Measurements from ENCODE around the gene MAP3K2. TPM values are rescaled to one million over a fixed set of nuclear protein-coding genes. Genes with fewer than 3 reads are reported as not detected.

Gene MAP3K2
- total and polyA plus RNA-seq, 2 of the 4 experiments (the other 2 are of a cell fraction), result 6.2 to 30.8 TPM

- H3K4ac ChIP-seq (ENCODE audit: low read depth, low read length), result no peak overlapping the region
- no peak overlapping the region for H2BK15ac ChIP-seq (ENCODE audit: low read depth, low read length)
- BruUV-seq (replicated peaks), result no TSS peak
- H4K91ac ChIP-seq (ENCODE audit: insufficient read depth, low read depth, low read length), result no peak overlapping the region
- ChIA-PET CTCF (no interaction called here), POLR2A (ENCODE audit: unreplicated experiment) (no interaction called here)
- ATAC-seq (ENCODE audit: low read depth), result no peak
- TF ChIP-seq FOS (IDR thresholded peaks at IDR 0.05; ENCODE audit: low read depth, low read length) (no peak), CEBPB (IDR thresholded peaks at IDR 0.05; ENCODE audit: low read depth, low read length) (peak; percentile 83)
- no peak overlapping the region for H3K18ac ChIP-seq (ENCODE audit: low read depth, low read length)
- dilution Hi-C loops (cut with HindIII; ENCODE audit: low sequenced_read_pairs, unreplicated experiment) (no loop called here), intact Hi-C loops (cut with micrococcal nuclease) (no loop called here), in situ Hi-C loops (cut with MboI; ENCODE audit: low sequenced_read_pairs) (no loop called here)
- no peak overlapping the region for H2BK5ac ChIP-seq (ENCODE audit: low read depth, low read length, poor library complexity, severe bottlenecking)
- no peak overlapping the region for H2BK120ac ChIP-seq (ENCODE audit: low read depth, low read length)
- no peak overlapping the region for H3K14ac ChIP-seq (replicated peaks; ENCODE audit: low read depth, low read length)
- no peak overlapping the region for H2AK5ac ChIP-seq (ENCODE audit: low read depth, low read length)
- H2BK20ac ChIP-seq (ENCODE audit: low read depth, low read length), result no peak overlapping the region
- H3K9me1 ChIP-seq (ENCODE audit: insufficient read depth, low read length), result peaks cover 3% of the 10 kb centered on the region; the same call in 1 of the 2 replicates
- no peak overlapping the region for H3K4me2 ChIP-seq (ENCODE audit: low read depth, low read length)
- no peaks in the 10 kb centered on the region for H3K27me3 ChIP-seq (ENCODE audit: control insufficient read depth, insufficient read depth, low read length)
- no peak overlapping the region for H2AK9ac ChIP-seq (replicated peaks; ENCODE audit: low read depth, low read length, poor library complexity)
- H3K23ac ChIP-seq (ENCODE audit: low read depth, low read length), result no peak overlapping the region
- no peak overlapping the region for H4K8ac ChIP-seq (ENCODE audit: low read depth in 2 of 2, low read length in 2 of 2)
- no CpG with 5 or more reads among the region's 1 CpG for WGBS, 2 experiments (ENCODE audit: extremely low coverage in 2 of 2, insufficient read length in 1 of 2)
- no peak overlapping the region for H3K56ac ChIP-seq (ENCODE audit: extremely low read depth, insufficient read depth, low read length)
- H3K9ac ChIP-seq (ENCODE audit: low read depth, low read length), result no peak overlapping the region
- peak; percentile 24 for DNase-seq
- H3K4me1 ChIP-seq (ENCODE audit: control insufficient read depth, insufficient read depth, low read length), result peaks cover 3% of the 10 kb centered on the region; the same call in 1 of the 2 replicates
- no peak overlapping the region for H3K4me3 ChIP-seq (ENCODE audit: insufficient read depth, low read depth, low read length)
- H4K5ac ChIP-seq (ENCODE audit: low read depth, low read length), result no peak overlapping the region
- no peak overlapping the region for H3K27ac ChIP-seq (ENCODE audit: insufficient read depth, low read length)
- H3K9me3 ChIP-seq (ENCODE audit: control insufficient read depth, insufficient read depth, low read length), result no peaks in the 10 kb centered on the region
- H3K79me1 ChIP-seq (ENCODE audit: low read depth in 1 of 2, low read length in 2 of 2), result peaks cover 28 to 57% of the 10 kb centered on the region in 2 experiments
- H3K36me3 ChIP-seq (ENCODE audit: control insufficient read depth, insufficient read depth, low read length), result no peaks in the 10 kb centered on the region
- peaks cover 39% of the 10 kb centered on the region for H4K20me1 ChIP-seq (ENCODE audit: insufficient read depth, low read length)
- H2AFZ ChIP-seq (replicated peaks; ENCODE audit: low read length, poor library complexity), result no peak overlapping the region
Observed at GRCh38 chr2:127348426-127349000, 39.3 kb downstream of the MAP3K2 start.
